H9 (cell line): ENCODE measurements around the gene PTPRC. TPM values are rescaled to one million over a fixed set of nuclear protein-coding genes. Genes with fewer than 3 reads are reported as not detected.

ENCODE experiments used
- DNase-seq: peaks from one replicate; pipeline ENCODE4 v3.0.0-alpha.2; 2017
- H2AFZ ChIP-seq: one replicate; pipeline ENCODE4 v1.6.1; 2013; ENCODE audit warnings: mild to moderate bottlenecking, low read length, control low read depth, moderate library complexity
- H2AK5ac ChIP-seq: 2 replicates; pipeline ENCODE4 v1.6.1; 2013; ENCODE audit warnings: low read length, control low read depth, mixed read lengths; ENCODE audit not compliant: insufficient read length
- H2BK120ac ChIP-seq: one replicate; pipeline ENCODE4 v1.6.1; 2013; ENCODE audit warnings: low read depth, mild to moderate bottlenecking, low read length, control low read depth, inconsistent platforms; ENCODE audit not compliant: poor library complexity, severe bottlenecking
- H2BK12ac ChIP-seq: 2 replicates; pipeline ENCODE4 v1.6.1; 2013; ENCODE audit warnings: low read length, control low read depth, mixed read lengths, low read depth; ENCODE audit not compliant: insufficient read length
- H2BK15ac ChIP-seq: 2 replicates; pipeline ENCODE4 v1.6.1; 2013; ENCODE audit warnings: low read depth, low read length, control low read depth
- H2BK20ac ChIP-seq: one replicate; pipeline ENCODE4 v1.6.1; 2013; ENCODE audit warnings: low read depth, mild to moderate bottlenecking, low read length, control low read depth, inconsistent platforms; ENCODE audit not compliant: poor library complexity, severe bottlenecking
- H2BK5ac ChIP-seq: 2 replicates; pipeline ENCODE4 v1.6.1; 2013; ENCODE audit warnings: low read length, control low read depth, mixed read lengths; ENCODE audit not compliant: insufficient read length
- H3K14ac ChIP-seq: 2 replicates; pipeline ENCODE4 v1.6.1; 2013; ENCODE audit warnings: low read length, control low read depth; ENCODE audit not compliant: insufficient read depth
- H3K18ac ChIP-seq: 2 replicates; pipeline ENCODE4 v1.6.1; 2013; ENCODE audit warnings: low read depth, mild to moderate bottlenecking, mixed read lengths, low read length, control low read depth; ENCODE audit not compliant: insufficient read length
- H3K23ac ChIP-seq: 2 replicates; pipeline ENCODE4 v1.6.1; 2013; ENCODE audit warnings: low read length, control low read depth, mixed read lengths, low read depth; ENCODE audit not compliant: insufficient read length
- H3K23me2 ChIP-seq: 2 replicates; pipeline ENCODE4 v1.6.1; 2013; ENCODE audit warnings: low read depth, mild to moderate bottlenecking, mixed read lengths, low read length, control low read depth; ENCODE audit not compliant: insufficient read length, poor library complexity, severe bottlenecking
- H3K27ac ChIP-seq: 2 replicates; pipeline ENCODE4 v1.5.1; 2013; ENCODE audit warnings: low read length, control low read depth, mixed read lengths, low read depth; ENCODE audit not compliant: insufficient read length
- H3K27me3 ChIP-seq: 2 replicates; pipeline ENCODE4 v1.6.1; 2013; ENCODE audit warnings: low read length, control low read depth, inconsistent platforms; ENCODE audit not compliant: insufficient read depth
- H3K4ac ChIP-seq: 2 replicates; pipeline ENCODE4 v1.6.1; 2013; ENCODE audit warnings: low read depth, mild to moderate bottlenecking, control low read depth, inconsistent platforms, low read length, moderate library complexity
- H3K4me1 ChIP-seq: 2 replicates; pipeline ENCODE4 v1.6.1; 2013; ENCODE audit warnings: low read length, control low read depth, inconsistent platforms; ENCODE audit not compliant: insufficient read depth
- H3K4me2 ChIP-seq: 2 replicates; pipeline ENCODE4 v1.6.1; 2013; ENCODE audit warnings: low read length, control low read depth, mixed read lengths; ENCODE audit not compliant: insufficient read length, insufficient read depth
- H3K56ac ChIP-seq: 2 replicates; pipeline ENCODE4 v1.6.1; 2013; ENCODE audit warnings: low read depth, mild to moderate bottlenecking, mixed read lengths, low read length, control low read depth; ENCODE audit not compliant: insufficient read length
- H3K79me1 ChIP-seq: 2 replicates; pipeline ENCODE4 v1.6.1; 2013; ENCODE audit warnings: low read depth, mild to moderate bottlenecking, moderate library complexity, low read length, control low read depth, inconsistent platforms; ENCODE audit not compliant: insufficient read depth, poor library complexity, severe bottlenecking
- H3K79me2 ChIP-seq: 2 replicates; pipeline ENCODE4 v1.6.1; 2013; ENCODE audit warnings: low read length, control low read depth, inconsistent platforms; ENCODE audit not compliant: insufficient read depth
- H3K9ac ChIP-seq: 2 replicates; pipeline ENCODE4 v1.6.1; 2013; ENCODE audit warnings: low read length, control low read depth, mixed read lengths; ENCODE audit not compliant: insufficient read length; ENCODE audit errors: extremely low read depth
- H3K9me3 ChIP-seq: one replicate; pipeline ENCODE4 v1.6.1; 2013; ENCODE audit warnings: low read depth, low read length, inconsistent platforms; ENCODE audit not compliant: control insufficient read depth
- H3T11ph ChIP-seq: one replicate; pipeline ENCODE4 v1.6.1; 2013; ENCODE audit warnings: mild to moderate bottlenecking, low read length, control low read depth, inconsistent platforms
- H4K20me1 ChIP-seq: one replicate; pipeline ENCODE4 v1.6.1; 2013; ENCODE audit not compliant: control insufficient read depth, insufficient read length, insufficient read depth
- H4K5ac ChIP-seq: 2 replicates; pipeline ENCODE4 v1.6.1; 2013; ENCODE audit warnings: low read depth, mild to moderate bottlenecking, mixed read lengths, low read length, control low read depth; ENCODE audit not compliant: insufficient read length
- H4K8ac ChIP-seq: replicated peaks from 2 replicates; pipeline ENCODE4 v1.6.1; 2013; ENCODE audit warnings: low read length, control low read depth, mixed read lengths, low read depth; ENCODE audit not compliant: insufficient read length
- H4K91ac ChIP-seq: 2 replicates; pipeline ENCODE4 v1.6.1; 2013; ENCODE audit warnings: low read depth, mild to moderate bottlenecking, moderate library complexity, mixed read lengths, low read length, control low read depth; ENCODE audit not compliant: insufficient read length
- H3K27ac Mint-ChIP-seq, 3 experiments: 2 replicates in 2 of 3; 3 replicates in 1 of 3; pipeline ENCODE4 v1.8.0; 2020 to 2021; ENCODE audit warnings: mixed read lengths in 3 of 3, mild to moderate bottlenecking in 1 of 3, moderate library complexity in 1 of 3
- H3K27me3 Mint-ChIP-seq: 2 replicates; pipeline ENCODE4 v1.8.0; 2021; ENCODE audit warnings: low read depth, mild to moderate bottlenecking, moderate library complexity, mixed read lengths
- H3K36me3 Mint-ChIP-seq, 3 experiments: 2 replicates in 2 of 3; 3 replicates in 1 of 3; pipeline ENCODE4 v1.8.0; 2020 to 2021; ENCODE audit warnings: low read depth in 3 of 3, mixed read lengths in 3 of 3; ENCODE audit not compliant: insufficient read depth in 1 of 3
- H3K4me1 Mint-ChIP-seq, 2 experiments: 2 replicates each; pipeline ENCODE4 v1.8.0; 2020; ENCODE audit warnings: mixed read lengths in 2 of 2
- H3K4me3 Mint-ChIP-seq, 2 experiments: 2 replicates in 1 of 2; 3 replicates in 1 of 2; pipeline ENCODE4 v1.8.0; 2020 to 2021; ENCODE audit warnings: mild to moderate bottlenecking in 2 of 2, mixed read lengths in 2 of 2, moderate library complexity in 1 of 2
- H3K9me3 Mint-ChIP-seq, 2 experiments: 2 replicates in 1 of 2; 3 replicates in 1 of 2; pipeline ENCODE4 v1.8.0; 2020; ENCODE audit warnings: mild to moderate bottlenecking in 2 of 2, mixed read lengths in 2 of 2, moderate library complexity in 1 of 2
- CTCF ChIP-seq: fragments of 200-600 bp; sonication (generic); conservative IDR thresholded peaks from 3 replicates; pipeline ENCODE4 v1.8.0; 2021; ENCODE audit warnings: antibody characterized with exemption, mild to moderate bottlenecking
- WGBS: extraction: QIAGEN DNeasy Blood & Tissue Kit; methylation state at CpG from one replicate; pipeline ENCODE4 v1.1.7; 2013; ENCODE audit warnings: missing lambda C conversion rate, low lambda C conversion rate, mixed read lengths; ENCODE audit not compliant: insufficient read length; ENCODE audit errors: extremely low coverage; 5-methylcytosine and 5-hydroxymethylcytosine counted together
- total RNA-seq: library from RNA; stranded (reverse); gene quantifications from 2 replicates; pipeline ENCODE4 v1.2.1, GENCODE V29; 2021

Gene PTPRC
- total RNA-seq, 1 experiment from 2014 or later = not detected

DNA sequence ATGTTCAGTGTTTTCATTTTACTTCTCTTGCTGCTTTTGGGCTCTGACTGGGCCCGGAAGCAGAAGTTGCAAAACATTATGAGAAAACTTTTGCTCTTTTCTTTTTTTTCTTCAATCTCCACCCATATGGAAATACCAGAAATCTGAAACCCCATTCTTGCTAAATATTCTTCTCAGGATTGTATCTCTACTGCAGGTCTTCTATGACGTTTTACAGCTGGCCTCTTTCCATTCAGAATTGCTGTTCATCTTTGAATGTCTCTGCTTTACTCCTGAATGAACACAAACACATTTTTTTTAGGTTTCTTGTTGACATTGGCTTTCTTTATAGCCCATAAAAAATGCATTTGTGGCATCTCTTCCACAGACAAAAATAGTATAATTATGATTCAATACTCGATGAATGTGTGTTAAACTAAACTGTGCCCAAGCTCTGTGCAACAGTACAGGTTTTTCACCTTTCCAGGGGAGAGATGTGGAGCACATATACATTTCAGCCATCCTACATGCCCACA is 18.8 kb downstream of the PTPRC start:
- Histone ChIP-seq H2BK120ac (no peak overlapping the region), H3T11ph (no peak overlapping the region), H2AFZ (no peak overlapping the region), H2BK15ac (no peak overlapping the region), H3K4ac (no peak overlapping the region), H3K79me1 (no peaks in the 10 kb centered on the region), H3K9me3 (no peaks in the 10 kb centered on the region), H3K23ac (no peak overlapping the region), H3K23me2 (no peaks in the 10 kb centered on the region), H2BK20ac (no peak overlapping the region), H4K91ac (no peak overlapping the region), H3K79me2 (no peaks in the 10 kb centered on the region), H2BK5ac (no peak overlapping the region), H3K27ac (no peak overlapping the region), H3K9ac (no peak overlapping the region), H4K20me1 (no peaks in the 10 kb centered on the region), H3K18ac (no peak overlapping the region), H3K56ac (no peak overlapping the region), H4K5ac (no peak overlapping the region), H3K14ac (no peak overlapping the region), H3K27me3 (no peaks in the 10 kb centered on the region), H4K8ac (no peak overlapping the region), H2AK5ac (no peak overlapping the region), H3K4me2 (no peak overlapping the region), H3K4me1 (no peaks in the 10 kb centered on the region; the same call in 1 of the 2 replicates), H2BK12ac (no peak overlapping the region)
- no peaks in the 10 kb centered on the region for H3K27me3 Mint-ChIP-seq
- H3K27ac Mint-ChIP-seq = no peak overlapping the region; a peak in 1 of 7 replicates
- no peak overlapping the region for H3K4me3 Mint-ChIP-seq
- WGBS = no CpG with 5 or more reads among the region's 3 CpGs
- no peaks in the 10 kb centered on the region for H3K36me3 Mint-ChIP-seq
- H3K9me3 Mint-ChIP-seq = no peaks in the 10 kb centered on the region
- no peak for DNase-seq
- peaks cover 9 to 15% of the 10 kb centered on the region in 2 experiments for H3K4me1 Mint-ChIP-seq
- no peak for TF ChIP-seq CTCF
